ENCODE results near the gene PTPRG. TPM values are rescaled to one million over a fixed set of nuclear protein-coding genes. Genes with fewer than 3 reads are reported as not detected.

Gene PTPRG
- total RNA-seq, 4 donors from 2014 or later: 8.4 to 37.3 (median 14.9) TPM

DNA sequence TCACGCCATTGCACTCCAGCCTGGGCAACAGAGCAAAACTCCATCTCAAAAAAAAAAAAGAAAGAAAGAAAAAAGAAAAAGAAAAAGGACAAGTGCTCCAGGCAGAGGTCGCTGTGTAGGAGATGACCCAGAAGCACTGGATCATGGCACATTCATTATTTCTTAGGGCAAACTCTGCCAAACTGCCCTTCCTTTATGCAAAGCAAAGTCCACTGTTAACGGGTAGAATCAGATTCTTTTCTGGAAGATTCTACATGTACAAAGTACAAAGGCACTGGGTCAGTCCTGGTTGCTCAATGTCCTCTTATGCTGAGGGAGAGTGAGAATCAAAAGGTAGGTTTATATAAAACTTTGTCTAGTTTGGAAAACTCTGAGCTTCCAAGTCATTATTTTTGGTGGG, 667.1 kb downstream of the PTPRG start:
- DNase-seq (ENCODE audit: low spot score in 2 of 2): no peak
- WGBS, 2 donors: 93 to 96% methylated on average over 3 of the region's 3 CpGs
- H3K4me3 ChIP-seq (ENCODE audit: low read depth, poor library complexity, severe bottlenecking): no peak overlapping the region
- intact Hi-C loops (cut with DNase I; ENCODE audit: low total_unique reads): no loop called here
- no peak for TF ChIP-seq POLR2A (IDR thresholded peaks at IDR 0.05)
- TF ChIP-seq, protein P1, sequence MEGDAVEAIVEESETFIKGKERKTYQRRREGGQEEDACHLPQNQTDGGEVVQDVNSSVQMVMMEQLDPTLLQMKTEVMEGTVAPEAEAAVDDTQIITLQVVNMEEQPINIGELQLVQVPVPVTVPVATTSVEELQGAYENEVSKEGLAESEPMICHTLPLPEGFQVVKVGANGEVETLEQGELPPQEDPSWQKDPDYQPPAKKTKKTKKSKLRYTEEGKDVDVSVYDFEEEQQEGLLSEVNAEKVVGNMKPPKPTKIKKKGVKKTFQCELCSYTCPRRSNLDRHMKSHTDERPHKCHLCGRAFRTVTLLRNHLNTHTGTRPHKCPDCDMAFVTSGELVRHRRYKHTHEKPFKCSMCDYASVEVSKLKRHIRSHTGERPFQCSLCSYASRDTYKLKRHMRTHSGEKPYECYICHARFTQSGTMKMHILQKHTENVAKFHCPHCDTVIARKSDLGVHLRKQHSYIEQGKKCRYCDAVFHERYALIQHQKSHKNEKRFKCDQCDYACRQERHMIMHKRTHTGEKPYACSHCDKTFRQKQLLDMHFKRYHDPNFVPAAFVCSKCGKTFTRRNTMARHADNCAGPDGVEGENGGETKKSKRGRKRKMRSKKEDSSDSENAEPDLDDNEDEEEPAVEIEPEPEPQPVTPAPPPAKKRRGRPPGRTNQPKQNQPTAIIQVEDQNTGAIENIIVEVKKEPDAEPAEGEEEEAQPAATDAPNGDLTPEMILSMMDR (IDR thresholded peaks at IDR 0.05): no peak

DNA sequence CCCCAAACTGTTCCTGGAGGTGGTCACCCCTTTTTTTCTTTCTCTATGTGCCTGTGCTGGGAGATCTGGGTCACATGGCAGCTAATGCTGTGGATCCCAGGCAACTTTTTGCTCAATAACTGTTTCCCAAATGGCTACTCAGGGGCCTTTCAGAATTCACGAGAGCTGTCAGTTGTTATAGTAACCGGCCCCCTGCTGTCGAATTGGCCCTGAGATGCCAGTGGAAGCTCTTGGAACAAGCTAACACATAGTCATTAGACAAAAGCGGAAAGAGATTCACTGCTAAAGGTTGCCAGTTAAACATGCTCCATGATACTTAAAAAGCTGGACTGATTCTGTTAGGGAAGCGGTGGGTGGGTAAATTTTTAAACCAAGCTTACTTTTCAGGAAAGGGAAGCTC, 667.8 kb downstream of the PTPRG start:
- no peak for TF ChIP-seq POLR2A (IDR thresholded peaks at IDR 0.05)
- TF ChIP-seq, protein P1 (IDR thresholded peaks at IDR 0.05): no peak
- no peak overlapping the region for H3K4me3 ChIP-seq (ENCODE audit: low read depth, poor library complexity, severe bottlenecking)
- intact Hi-C loops (cut with DNase I; ENCODE audit: low total_unique reads): no loop called here
- DNase-seq (ENCODE audit: low spot score in 2 of 2): no peak
- WGBS, 2 donors: 84% methylated on average over 5 of the region's 5 CpGs

DNA sequence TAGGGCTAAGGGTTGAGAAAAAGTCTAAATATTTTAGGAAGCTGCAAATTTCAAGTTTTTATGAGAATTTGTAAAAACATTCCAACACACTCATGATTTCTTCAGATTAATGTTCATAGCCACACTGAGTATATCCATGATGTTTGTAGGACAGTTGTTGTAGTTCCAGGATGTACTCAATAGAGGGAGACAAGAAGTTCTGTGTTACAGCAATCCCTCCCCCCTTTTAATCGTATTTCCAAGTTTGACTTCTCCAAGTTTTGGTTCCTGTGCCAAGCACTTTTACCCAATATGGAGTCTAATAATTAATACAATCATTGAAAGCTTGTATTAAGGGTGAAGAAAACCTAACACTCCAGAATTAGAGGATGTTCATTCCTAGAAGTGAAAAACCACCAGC, 668.5 kb downstream of the PTPRG start:
- no peak overlapping the region for H3K4me3 ChIP-seq (ENCODE audit: low read depth, poor library complexity, severe bottlenecking)
- intact Hi-C loops (cut with DNase I; ENCODE audit: low total_unique reads): no loop called here
- 60 to 69% methylated on average over 1 of the region's 1 CpG for WGBS, 2 donors
- no peak for DNase-seq (ENCODE audit: low spot score in 2 of 2)
- TF ChIP-seq, protein P1 (IDR thresholded peaks at IDR 0.05): no peak
- no peak for TF ChIP-seq POLR2A (IDR thresholded peaks at IDR 0.05)

DNA sequence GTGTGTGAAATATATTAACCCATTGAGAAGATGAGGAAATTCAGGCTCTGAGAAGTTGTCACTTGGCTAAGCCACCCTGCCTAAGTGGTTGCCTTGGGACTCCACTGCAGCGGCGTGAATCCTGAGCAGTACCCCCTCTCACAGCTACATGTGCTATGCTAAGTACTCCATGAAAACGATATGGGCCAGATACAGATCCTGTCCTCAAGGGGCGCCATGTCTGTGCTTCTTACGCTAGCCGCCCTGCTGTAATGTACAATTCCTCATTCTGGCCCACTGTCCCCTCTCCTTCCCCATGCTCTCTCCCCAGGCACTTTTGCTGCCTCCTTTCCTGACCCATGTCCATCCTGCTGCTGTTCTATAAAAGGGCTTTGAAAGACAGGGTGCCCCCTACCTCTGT, 671.7 kb downstream of the PTPRG start:
- no peak for TF ChIP-seq POLR2A (IDR thresholded peaks at IDR 0.05)
- TF ChIP-seq, protein P1 (IDR thresholded peaks at IDR 0.05): no peak
- no peak for DNase-seq (ENCODE audit: low spot score in 2 of 2)
- H3K4me3 ChIP-seq (ENCODE audit: low read depth, poor library complexity, severe bottlenecking): no peak overlapping the region
- WGBS, 2 donors: 94% methylated on average over 6 of the region's 6 CpGs
- intact Hi-C loops (cut with DNase I; ENCODE audit: low total_unique reads): no loop called here

DNA sequence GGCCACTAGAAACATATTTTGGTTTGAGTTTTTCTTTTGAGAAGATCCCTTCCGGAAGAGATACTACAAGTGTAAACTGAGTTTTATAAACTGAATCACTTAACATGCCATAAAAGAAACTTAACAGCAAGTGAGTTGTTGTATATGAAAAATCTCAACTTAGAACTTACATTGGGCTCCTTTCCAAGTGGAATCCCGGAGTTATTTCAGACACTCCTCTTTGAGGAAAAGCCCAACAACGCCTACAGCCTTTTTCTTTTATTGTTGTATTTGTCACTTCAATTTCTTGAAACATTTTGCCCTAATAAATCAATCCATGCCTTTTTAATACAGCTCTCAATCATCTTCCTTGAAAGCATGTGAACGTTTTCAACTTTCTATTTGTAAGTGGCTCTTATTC, 674.6 kb downstream of the PTPRG start:
- TF ChIP-seq, protein P1 (IDR thresholded peaks at IDR 0.05): no peak
- TF ChIP-seq POLR2A (IDR thresholded peaks at IDR 0.05): no peak
- WGBS, 2 donors: 31 to 35% methylated on average over 4 of the region's 4 CpGs
- DNase-seq (ENCODE audit: low spot score in 2 of 2): no peak
- H3K4me3 ChIP-seq (ENCODE audit: low read depth, poor library complexity, severe bottlenecking): no peak overlapping the region
- intact Hi-C loops (cut with DNase I; ENCODE audit: low total_unique reads): no loop called here

DNA sequence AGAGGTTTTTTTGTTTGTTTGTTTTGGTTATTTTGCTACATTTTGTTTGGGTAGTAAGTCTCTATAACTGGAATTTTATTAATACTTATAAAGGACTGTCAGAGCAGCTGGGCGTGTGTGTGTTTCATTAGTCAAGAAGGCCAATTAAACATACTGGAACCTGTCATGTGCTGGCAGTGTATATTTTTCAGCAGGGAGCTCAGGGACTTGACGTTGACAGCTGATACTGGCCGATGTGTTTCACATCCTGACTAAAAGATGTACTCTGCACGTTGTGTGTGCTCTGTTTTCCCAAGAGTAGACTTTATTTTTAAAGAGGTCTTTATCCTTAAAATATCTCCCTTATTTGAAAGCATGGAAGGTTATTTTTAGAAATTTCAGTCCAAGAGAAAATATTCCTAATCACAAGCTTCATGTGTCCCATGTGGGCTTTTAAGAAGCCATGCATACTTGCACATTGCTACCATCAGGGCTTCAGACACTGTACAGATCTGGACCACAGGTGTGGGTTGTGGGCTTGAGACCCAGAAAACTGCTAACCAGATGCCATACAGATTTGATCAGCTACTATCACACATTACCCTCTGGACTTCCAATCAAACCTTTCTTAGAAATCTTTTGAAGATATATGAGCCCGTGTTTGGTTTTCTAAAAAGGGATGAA, 676.0 kb downstream of the PTPRG start:
- DNase-seq (ENCODE audit: low spot score in 2 of 2): no peak
- intact Hi-C loops (cut with DNase I; ENCODE audit: low total_unique reads): no loop called here
- H3K4me3 ChIP-seq (ENCODE audit: low read depth, poor library complexity, severe bottlenecking): no peak overlapping the region
- TF ChIP-seq POLR2A (IDR thresholded peaks at IDR 0.05): no peak
- TF ChIP-seq, protein P1 (IDR thresholded peaks at IDR 0.05): no peak
- 60 to 68% methylated on average over 5 of the region's 5 CpGs for WGBS, 2 donors
